Germinal center (tissue), 1 donor: ENCODE data around the gene BAIAP3.

ENCODE experiments used
- DNase-seq: peaks from one replicate; pipeline ENCODE4 v3.0.0; 2012; ENCODE audit warnings: mixed read lengths, low spot score

The BAIAP3 gene

DNA sequence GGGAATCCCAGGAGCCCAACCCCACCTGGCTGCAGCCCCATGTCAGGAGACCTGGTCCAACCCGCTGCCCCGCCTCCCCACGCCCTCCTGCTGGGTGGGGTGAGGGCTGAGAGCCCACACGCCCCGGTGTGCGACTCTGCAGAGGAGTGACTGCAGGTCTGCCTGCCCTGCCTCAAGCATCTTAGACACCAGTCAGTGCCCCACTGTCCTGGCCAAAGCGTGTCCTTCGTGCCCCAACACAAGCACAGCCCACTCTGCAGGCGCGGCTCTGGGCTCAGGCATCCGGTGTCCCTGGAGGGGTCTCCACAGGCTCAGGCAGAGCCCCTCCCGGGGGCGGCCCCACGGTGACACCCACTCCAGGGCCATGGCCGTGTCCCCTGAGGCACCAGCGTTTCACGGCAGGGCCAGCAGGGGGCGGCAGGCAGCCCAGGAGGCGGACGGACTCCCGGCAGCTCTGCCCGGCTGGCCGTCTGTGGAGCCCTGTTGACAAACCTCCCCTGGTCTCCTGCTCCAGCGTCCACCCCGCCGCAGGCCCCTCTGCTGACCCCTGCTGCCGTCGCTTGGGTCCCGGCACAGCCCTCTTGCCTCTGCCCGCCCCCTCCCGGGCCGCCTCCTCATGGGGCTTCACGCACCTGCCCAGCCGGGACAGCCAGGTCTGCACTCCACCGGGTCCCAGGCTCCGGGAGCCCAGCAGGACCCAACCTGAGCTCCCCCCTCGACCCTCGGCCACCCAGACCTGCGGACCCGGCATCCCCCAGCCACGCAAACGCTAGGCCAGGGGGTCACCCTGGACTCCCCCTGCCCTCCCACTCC lies 32.6 kb upstream of the BAIAP3 start:
- DNase-seq, result peak; percentile 86

DNA sequence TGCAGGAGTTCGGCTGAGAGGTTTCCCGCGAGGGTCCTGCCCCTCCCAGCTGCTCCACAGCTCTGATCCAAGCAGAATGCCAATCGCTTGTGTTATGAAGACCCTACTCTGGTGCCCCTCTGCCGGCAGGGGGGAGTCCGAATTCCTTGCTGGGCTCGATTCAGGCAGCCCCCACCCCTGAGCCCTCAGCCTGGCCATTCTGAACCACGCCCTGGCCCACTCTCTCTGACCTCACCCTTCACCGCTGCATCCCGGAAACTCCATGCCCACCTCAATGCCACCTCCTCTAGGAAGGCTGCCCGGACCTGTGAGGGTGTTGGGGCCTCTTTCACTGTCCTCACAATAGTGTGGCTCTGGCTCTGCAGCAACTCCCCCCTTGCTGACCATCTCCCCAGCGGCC lies 31.9 kb upstream of the BAIAP3 start:
- no peak for DNase-seq

DNA sequence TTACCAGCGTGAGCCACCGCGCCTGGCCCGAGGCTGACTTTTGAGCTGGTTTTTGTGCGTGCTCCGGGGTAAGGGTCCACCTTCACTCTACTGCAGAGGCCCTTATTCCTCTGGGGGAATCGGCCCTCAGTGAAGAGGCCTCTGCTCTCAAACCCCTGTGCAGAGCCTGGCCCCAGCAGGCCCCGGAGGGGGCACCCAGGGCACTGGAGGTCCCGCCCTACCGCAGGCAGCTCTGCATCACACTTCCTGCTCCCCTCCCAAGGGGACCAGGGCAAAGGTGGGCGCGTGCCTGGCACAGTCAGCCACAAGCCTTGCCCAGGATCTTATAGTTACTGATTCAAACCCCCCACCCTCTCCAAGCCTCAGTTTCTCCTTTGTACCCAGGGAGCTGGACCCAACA lies 27.6 kb upstream of the BAIAP3 start:
- no peak for DNase-seq

DNA sequence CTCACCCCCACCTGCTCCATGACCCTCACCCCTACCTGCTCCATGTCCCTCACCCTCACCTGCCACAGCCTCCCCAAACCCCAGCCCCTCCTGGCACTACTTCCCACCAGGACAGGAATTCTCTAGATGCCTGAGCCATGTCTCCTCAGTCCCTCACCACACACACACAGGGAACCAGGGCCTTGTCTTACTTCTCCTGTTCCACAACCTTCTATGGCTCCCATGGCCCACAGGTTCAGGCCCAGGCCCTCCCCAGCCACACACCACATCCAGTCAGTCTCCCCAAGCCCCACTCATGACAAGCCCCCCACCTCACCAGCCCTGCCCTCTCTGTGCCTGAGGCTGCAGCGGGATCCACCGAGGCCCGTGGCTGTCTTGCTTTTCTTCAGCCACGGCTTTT lies 27.1 kb upstream of the BAIAP3 start:
- DNase-seq, result no peak

DNA sequence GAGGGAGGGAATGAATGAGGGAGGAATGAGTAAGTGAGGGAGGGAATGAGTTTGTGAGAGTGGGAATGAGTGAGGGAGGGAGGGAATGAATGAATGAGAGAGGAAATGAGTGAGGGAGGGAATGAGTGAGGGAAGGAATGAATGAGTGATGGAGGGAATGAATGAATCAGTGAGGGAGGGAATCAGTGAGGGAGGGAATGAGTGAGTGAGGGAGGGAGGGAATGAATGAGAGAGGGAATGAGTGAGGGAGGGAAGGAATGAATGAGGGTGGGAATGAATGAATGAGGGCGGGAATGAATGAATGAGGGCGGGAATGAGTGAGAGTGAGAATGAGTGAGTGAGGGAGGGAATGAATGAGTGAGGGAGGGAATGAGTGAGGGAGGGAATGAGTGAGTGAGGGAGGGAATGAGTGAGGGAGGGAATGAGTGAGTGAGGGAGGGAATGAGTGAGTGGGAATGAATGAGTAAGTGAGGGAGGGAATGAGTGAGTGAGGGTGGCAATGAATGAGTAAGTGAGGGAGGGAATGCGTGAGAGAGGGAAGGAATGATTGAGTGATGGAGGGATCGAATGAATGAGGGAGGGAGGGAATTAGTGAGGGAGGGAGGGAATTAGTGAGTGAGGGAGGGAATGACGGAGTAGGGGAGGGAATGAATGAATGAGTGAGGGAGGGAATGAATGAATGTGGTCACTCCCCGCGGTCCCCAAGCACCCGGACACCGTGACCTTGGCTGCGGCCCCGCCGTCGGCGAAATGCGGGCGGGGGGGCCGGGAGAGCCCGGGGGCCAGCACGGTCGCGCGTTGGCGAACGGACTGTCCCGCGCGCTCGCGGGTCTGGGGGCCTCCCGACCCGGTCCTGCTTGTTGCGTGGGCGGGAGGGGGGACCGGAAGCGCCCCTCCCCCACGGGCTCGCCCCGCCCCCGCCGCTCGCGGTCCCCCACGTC lies 25.1 kb upstream of the BAIAP3 start:
- no peak for DNase-seq

DNA sequence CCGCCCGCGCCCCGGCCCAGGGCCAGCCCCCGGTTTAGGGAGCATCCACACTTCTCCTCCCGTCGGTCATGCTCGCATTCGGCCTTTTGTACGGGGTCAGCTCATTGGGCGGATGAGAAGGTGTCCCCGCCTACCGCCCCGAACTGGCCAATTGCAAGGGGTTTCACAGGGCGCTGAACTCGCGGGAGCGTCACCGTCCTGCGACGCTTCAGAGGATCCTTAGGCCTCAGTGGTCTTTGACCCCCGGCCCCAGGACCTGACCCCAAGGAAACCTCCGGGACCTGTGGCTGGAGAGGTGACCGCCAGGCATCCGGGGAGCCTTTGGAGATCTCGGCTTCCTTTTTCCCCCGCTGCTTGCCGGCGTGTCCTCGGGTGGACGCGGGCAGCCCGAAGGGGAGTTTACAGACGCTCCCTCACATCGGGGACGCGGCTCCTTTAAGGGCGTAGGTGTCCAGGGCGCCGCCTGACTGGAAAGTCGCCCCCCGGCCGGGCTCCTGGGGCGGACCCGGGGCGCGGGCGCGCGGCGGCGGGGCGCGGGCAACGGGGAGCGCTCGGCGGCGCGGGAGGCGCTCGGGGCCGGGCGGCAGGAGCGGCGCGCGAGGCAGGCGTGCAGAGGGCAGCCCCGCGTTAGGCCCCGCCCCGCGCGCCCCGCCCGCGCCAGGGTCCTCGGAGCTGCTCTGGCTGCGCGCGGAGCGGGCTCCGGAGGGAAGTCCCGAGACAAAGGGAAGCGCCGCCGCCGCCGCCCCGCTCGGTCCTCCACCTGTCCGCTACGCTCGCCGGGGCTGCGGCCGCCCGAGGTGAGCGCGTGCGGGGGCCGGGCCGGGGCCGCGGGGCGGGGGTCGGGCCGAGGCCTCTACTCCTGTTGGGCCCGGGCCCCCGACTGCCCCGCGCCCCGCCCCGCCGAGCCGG lies 24.2 kb upstream of the BAIAP3 start, which contains the start of gene UBE2I:
Gene UBE2I, plus strand, starts transcription at position 660 of the 909 bp plus-strand sequence. CDS start 4,395 bp downstream, outside the sequence.
- DNase-seq, result peak; percentile 95

DNA sequence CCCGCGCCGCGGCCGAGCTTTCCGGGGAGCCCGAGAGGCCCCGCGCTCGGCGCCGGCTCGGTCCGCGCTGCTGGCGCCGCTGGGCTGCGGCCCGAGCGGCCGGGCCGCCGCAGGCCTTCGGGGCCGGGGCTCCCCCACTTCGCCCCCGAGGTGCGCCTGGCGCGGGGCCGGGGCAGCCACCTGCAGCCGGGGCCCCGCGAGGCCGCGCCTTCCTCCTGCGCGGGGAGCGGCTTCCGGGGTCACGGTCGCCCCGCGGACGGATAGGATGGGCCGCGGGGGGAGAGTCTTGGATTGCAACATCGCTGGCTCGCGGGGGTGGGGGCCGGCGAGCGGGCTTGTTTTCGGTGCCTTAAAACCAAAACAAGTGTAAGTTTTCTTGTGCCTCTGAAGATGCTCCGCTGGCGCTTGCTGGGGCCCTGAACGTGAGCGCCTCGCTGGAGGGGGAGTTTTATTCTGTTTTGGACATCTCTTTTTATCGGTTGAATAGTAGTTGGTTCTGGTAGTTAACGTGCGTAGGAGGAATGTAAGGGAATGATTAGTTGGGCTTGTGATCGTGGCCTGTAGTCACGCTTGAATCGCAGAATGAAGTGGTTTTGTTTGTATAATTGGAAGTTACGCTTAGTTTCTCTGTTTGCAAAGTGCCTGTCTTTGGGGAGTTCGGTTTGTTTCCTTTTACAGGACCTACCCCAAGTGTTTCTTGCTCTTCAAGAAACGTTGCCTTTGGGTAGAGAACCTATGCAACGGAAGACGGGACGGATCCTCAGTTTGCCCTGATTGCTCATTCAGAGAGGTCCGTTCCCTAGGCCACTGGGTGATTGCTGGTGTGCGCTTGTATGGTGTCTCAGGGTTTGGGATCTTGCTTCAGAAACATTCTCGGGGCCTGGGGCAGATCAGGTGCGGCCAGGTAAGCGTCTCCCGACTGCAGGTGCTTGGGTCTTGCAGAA lies 23.3 kb upstream of the BAIAP3 start:
- peak; percentile 51 for DNase-seq

DNA sequence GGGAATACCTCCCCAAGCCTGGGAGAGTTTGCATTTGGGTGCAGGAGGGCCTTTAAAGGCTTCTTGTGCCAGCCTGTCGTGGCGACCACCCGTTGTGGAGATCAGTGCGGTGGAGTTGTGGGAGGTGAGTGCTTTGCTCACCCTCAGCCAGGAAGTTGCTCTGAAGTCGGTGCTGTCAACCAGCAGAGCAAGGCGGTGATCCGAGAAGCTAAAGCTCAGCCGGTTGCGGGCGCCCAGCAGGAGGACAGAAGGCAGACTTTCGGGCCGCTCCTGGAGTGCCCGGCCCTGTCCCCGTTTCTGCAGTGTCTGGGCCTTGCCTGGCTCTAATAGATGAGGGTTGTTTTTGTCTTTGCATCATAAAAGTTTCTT lies 22.6 kb upstream of the BAIAP3 start:
- peak; percentile 51 for DNase-seq

DNA sequence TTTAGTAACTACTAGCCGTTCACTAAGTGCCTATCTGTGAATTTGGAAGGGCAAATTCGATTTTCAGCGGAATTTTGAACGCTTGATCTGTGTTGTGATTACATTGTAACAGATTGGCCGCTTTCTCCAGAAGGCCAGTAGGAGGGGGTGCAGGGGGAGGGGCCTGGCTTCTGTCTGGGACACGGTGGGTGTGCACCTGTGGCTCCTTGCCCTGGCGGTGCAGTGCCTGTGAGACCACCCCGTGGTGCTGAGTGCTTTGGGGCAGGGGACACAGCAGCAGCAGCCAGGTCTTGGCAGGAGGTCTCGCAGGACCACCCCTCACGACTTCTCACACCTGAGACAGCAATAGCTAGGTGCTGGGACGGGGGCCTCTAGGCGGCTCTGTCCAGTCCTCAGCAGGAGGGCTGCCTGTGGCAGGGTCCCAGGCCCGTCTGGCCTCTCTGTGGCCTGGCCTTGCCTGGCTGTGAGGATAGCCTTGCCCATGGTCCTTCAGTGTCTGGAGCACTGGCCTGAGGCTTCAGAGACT lies 22.2 kb upstream of the BAIAP3 start:
- DNase-seq, result no peak

DNA sequence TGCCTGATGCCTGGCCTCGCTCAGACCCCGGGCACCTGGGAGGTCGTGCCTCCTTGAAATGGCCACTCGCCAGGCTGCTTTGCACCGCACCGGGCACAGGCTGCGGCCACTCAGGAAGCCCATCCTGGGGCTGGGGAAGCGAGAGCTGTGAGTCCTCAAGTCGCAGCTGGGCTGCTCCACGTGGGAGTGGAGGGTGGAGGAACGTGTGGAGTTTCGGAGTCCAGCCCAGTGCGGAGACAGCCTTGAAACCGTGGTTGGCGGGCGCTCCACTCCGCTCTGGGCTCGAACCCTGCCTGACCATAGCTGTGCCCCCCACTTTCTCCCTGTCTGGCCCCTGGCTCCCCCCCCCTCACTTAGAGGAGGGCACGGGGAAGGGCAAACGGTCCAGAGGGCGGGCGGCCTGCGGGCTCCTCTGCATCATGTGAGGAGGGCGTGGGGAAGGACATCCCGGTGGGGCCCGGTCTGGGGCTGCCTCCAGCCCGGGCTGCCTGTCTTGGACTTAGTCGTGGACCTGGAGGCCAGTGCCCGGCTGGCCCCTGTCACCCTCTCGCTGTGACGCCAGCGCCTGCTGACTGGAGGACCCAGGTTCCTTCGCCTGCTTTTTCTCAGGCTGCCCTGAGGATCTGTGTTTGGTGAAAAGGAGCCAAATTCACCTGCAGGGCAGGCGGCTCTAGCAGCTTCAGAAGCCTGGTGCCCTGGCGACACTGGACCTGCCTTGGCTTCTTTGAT lies 21.5 kb upstream of the BAIAP3 start:
- no peak for DNase-seq

DNA sequence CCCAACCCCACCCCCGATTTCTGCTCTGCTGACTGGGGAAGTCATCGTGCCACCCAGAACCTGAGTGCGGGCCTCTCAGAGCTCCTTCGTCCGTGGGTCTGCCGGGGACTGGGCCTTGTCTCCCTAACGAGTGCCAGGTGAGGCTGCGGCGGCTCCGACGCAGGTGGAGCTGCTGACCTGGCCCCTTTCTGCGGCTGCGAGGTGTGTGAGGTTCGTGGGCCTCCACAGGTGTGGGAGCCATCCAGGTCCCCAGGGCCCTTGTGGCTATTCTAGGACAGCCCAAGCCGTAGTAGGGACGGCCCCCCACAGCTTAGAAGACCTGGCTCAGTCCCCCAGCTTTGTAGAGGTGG lies 21.0 kb upstream of the BAIAP3 start:
- DNase-seq, result no peak

DNA sequence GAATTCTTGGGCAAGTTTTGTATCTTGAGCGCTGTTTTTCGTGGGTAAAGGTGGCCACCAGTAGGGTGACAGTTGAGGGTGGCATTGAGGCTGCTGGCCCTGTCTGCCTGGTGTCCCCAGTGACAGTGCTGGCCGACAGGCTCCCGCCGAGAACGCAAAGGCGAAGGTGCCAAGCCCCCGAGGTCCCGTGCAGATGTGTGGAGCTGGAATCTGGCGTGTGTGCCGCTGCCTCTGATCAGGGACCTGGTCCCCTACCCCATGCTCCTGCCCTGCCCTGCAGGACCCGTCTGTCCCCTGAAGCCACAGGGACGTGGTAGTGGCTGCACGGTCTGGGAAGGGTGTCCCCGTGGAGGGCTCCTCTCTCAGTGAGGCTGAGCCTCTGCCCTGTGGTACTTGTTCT lies 20.5 kb upstream of the BAIAP3 start:
- DNase-seq, result no peak

DNA sequence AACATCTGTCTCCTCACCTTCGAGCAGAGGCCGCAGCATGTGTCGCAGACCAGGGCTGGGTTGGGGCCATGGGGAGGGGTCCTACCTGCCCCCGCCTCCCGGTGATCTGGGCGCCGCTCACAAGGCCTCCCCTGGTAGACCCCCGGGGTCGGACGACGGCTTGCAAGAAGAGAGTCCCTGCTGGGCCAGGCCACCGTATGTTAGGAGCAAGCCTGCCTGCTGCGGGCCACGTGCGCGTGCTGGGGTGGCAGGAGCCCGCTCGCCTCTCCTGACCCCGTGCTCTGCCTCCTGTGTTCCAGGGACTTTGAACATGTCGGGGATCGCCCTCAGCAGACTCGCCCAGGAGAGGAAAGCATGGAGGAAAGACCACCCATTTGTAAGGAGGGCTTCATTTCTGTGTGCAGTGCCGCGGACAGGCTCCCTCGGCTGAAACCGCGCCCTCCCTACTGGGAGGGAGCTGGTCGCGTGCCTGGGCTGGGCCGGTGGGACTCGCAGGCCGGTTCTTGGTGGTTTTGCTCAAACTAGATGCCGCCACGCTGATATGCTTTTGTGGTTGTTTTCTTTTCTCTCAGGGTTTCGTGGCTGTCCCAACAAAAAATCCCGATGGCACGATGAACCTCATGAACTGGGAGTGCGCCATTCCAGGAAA lies 19.6 kb upstream of the BAIAP3 start:
- no peak for DNase-seq

DNA sequence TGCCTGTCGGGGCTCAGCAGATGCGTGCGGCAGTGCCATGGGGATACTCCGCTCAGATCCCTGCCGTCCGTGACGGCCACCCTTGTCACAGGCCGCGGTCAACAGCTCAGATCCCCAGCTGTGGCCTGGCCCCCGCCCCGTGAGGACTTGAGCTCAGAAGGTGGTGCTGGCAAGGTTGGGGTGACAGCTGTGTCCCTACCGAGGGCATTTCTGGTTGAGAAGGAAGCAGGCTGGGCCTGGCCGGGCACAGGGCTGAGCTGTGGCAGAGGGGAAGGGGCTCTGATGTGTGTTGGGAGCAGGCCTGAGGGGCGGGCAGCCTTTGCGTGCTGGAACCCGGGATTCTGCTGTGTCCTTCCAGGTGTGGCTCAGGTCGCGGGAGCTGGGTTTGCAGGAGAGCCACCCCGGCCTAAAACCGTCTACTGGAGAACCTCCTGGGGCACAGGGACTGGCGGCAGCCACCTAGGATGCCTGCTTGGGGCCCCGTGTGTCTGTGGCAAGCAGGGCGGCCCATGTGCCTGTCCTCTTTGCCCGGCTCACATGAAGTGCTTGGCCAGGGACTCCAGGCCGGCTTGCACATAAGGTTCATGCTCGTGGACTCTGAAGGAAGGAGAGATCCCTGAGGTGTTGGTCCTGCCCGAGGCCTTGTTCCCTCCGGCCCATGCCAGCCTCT lies 18.9 kb upstream of the BAIAP3 start:
- no peak for DNase-seq

DNA sequence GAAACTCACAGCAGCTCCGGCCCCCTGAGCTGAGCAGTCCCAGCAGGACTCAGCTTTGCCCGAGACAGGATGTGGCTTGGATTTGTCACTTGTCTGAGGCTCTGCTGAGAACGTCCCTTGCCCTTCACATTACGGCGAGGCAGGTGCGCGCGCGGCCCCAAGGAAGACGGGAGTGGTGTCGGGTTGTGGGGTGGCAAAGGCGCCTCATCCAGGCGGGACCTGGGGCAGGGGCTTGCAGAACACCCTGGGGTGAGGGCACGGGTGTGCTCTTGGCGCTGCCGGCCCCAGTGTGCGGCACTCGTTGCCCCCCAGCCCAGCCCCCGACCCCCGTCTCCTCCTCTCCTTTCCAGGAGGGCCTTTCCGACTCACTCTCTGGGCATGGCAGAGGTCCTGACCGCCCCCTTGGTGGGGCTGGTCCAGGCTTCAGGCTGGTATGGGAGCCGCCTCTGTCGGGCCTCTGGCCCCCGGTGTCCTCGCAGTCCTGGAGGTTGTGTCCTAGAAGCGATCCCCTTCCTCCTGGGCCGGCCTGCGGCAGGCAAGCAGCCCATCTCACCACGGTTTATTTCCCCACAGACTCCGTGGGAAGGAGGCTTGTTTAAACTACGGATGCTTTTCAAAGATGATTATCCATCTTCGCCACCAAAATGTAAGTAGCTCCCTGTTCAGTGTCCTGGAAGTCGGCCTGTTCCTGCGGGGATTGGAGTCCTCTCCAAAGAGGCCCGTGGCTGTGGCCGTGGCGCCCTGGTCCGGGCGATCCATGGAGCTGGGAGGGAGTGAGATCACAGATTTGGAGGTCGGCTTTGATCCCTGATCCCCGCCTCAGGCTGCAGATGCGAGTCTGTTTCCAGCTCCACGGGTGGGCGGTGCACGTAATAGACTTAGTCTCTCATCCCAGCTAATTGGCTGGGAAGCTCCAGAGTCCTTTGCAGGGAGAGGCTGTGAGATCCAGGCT lies 18.1 kb upstream of the BAIAP3 start:
- DNase-seq, result no peak

DNA sequence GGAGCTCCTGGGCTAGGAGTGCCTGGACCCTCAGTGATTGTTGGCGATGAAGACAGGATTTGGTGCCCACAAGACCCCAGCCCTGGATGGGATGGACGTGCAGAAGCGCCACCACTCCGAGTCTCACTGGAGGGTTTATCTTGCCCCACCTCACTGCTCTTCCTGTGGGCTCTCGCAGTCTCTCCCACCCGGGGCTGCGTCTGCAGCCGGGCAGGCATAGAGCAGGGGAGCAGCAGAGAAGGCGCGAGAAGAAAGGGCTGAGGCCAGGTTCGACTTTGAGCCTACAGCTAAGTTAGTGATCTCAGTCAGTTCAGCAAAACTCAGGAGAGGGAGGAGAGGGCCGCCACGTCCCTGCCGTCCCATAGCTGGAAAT lies 17.4 kb upstream of the BAIAP3 start:
- DNase-seq, result no peak

DNA sequence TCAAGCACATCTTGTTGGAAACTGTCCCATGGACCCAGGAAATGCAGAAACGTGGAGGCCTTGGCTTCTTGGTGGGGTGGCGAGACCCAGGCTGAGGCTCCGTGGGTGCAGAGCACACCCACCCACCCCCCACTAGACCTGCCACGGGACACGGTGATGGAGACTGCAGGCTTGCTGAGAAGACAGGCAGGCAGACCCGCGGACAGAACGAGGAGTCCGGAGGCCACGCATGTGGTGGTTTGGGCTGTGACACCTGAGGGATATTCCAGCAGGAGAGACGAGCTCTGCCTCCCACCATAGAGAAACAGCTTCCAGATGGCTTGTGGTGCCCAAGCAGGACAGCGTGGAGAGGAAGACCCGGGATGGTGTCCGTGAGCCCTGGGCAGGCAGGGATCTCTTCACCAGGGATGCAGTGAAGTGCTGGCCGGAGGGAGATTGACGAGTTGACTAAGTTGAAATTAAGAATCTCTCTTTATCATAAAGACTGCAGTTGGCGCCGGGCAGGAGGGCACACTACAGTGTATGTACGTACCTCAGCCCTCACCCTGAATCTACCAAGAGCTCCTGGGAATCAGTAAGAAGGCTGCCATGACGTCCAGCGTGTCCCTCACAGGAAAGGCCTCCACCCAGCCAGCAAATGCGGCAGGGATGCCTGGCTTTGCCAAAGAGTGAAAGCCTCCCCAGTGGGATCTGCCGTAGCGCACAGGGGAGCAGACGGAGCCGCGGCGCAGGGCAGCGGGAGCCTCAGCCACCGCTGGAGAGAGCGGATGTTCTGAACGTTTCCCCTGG lies 15.8 kb upstream of the BAIAP3 start:
- DNase-seq, result no peak
